ENCODE data around the gene SNX10.

SNX10 gene

DNA sequence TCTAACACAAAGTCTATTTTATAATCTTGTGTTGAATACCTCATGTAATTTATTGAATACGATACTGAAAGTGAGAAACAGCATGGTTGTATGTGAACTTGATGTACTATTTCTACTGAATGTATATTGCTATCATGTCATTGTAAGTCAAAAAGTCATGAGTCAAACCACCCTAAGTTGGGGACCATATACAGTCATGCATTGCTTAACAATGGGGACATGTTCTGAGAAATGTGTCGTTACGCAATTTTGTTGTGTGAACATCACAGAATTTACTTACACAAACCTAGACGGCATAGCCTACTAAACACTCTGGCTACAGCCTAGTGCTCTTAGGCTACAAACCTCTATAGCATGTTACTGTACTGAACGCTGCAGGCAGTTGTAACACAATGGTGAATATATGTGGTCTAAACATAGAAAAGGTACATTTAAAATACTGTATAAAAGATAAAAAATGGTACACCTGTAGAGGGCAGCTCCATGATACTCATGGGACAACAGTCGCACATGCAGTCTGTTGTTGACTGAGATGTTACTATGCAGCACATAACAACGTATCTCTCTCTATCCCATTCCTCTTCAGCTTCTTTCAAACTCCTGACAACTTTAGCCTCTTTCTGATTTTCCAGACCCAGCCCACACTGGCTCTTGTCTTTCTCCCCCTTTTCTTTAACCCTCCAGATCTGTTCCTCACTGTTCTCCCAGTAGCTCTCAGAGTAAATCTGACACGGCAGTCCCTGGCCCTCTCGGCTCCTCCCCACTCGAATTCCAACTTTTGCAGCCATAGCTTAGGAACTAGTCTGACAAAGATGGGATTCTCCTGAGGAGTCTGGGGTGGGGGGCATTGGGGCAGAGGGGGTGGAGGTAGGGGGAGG is 90.1 kb downstream of the SNX10 start:
- H3K4me3 Mint-ChIP-seq = no peak overlapping the region
- H3K27ac Mint-ChIP-seq = no peak overlapping the region
- H3K27me3 Mint-ChIP-seq = no peaks in the 10 kb centered on the region
- ATAC-seq = no peak
- H3K9me3 Mint-ChIP-seq = no peaks in the 10 kb centered on the region
- H3K4me1 Mint-ChIP-seq = peaks cover 7% of the 10 kb centered on the region
- H3K36me3 Mint-ChIP-seq = no peaks in the 10 kb centered on the region

DNA sequence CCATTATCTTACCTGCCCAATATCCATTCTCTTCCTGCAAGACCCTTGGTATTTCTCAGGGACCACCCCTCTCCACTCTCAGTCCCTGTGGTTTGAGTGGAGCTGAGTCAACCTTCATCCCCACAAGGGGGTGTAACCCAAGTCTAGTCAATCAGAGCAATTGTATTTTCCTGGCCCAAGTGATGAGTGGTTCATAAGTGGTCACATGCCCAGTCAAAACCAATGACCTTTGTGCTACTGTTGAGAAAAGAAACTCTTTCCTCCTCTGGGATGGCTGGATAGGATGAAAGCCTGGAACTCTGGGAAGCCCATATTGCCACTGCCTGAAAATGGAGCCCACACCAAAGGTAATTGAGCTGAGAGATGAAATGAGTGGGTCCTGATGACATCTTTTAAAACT is 93.6 kb downstream of the SNX10 start:
- no peak for ATAC-seq
- Mint-ChIP-seq H3K27me3 (no peaks in the 10 kb centered on the region), H3K27ac (no peak overlapping the region), H3K4me1 (peaks cover 6% of the 10 kb centered on the region), H3K9me3 (no peaks in the 10 kb centered on the region), H3K36me3 (no peaks in the 10 kb centered on the region), H3K4me3 (no peak overlapping the region)

DNA sequence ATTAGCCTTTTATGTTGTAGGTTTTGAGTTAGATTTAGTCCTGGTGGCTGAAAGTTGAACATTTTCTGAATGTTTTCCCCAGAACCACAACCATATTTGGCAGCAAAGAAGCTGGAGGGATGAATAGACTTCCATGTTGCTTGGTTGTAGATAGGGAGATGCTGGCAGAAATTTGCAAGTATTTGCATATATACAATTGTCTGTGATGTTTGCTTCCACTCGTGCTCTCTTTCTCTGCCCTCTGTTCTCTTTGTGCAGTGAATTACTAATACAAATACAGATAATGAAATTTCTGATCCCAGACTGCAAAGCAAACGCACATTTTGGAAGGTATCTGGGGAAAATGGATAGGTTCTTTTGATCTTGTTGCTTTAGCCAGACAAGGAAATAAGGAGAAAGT is 96.1 kb downstream of the SNX10 start:
- Mint-ChIP-seq H3K27ac (no peak overlapping the region), H3K4me3 (no peak overlapping the region), H3K36me3 (no peaks in the 10 kb centered on the region), H3K9me3 (no peaks in the 10 kb centered on the region), H3K27me3 (no peaks in the 10 kb centered on the region), H3K4me1 (peaks cover 6% of the 10 kb centered on the region)
- no peak for ATAC-seq

DNA sequence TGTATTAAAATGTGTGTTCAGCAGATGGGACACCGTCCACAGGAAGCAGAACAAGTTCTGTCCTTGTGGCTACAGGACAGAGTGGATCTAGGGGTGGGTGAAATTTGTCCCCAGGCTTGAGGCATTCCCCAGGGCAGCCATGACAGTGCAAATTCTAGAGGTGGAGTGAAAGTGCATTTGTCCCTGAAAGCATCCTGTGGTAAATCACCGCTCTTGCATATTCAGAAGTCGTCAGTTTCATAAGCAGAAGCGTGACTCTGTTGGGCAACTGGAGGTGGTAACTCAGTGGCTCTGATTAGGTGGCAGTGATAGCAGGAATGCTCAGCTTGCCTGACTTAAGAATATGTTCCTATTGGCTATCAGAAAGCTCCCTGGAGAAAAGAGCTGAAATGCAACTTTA is 96.6 kb downstream of the SNX10 start:
- peak; percentile 54 for ATAC-seq
- H3K27ac Mint-ChIP-seq = no peak overlapping the region
- no peaks in the 10 kb centered on the region for H3K27me3 Mint-ChIP-seq
- no peaks in the 10 kb centered on the region for H3K36me3 Mint-ChIP-seq
- H3K9me3 Mint-ChIP-seq = no peaks in the 10 kb centered on the region
- no peak overlapping the region for H3K4me3 Mint-ChIP-seq
- peaks cover 6% of the 10 kb centered on the region for H3K4me1 Mint-ChIP-seq

DNA sequence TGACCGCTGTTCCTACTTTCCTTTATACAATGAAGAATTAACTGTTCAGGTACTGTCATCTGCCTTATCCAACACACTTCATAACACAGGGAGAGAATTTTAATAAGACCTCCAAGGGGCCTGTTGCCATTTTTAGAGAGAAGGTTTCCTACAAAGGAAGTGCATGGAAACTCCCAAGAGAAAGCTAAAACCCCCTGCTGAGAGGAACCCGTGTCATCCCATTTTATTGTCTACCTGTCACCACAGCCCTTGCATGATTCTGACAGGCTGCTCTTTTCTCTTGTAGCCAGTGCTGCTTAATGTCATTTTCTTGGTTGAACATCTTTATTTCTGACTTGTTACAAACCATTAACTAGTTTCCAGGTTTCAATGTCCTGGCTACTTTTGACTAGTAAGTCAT is 98.4 kb downstream of the SNX10 start:
- H3K4me1 Mint-ChIP-seq = peaks cover 6% of the 10 kb centered on the region
- no peak overlapping the region for H3K4me3 Mint-ChIP-seq
- ATAC-seq = no peak
- H3K27ac Mint-ChIP-seq = no peak overlapping the region
- H3K9me3 Mint-ChIP-seq = no peaks in the 10 kb centered on the region
- no peaks in the 10 kb centered on the region for H3K27me3 Mint-ChIP-seq
- no peaks in the 10 kb centered on the region for H3K36me3 Mint-ChIP-seq

DNA sequence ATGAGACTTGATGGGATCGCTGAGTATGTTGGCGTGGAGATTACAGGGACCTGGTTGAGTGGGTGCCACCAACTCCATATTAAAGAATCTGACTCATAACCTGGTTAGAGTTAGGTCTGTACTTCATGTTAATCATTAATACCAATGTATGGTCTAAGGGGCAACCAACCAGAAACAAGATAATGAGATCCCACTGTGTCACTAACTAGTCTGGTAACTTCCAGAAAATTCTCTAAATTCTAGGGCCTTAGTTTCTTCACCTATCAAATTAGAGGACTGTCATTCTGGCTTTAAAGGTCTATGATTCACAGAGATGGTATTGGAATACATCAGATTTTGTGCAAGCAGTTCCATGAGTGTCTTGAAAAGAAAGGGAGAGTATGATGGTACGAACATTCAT is 102.2 kb downstream of the SNX10 start:
- ATAC-seq = no peak
- H3K27ac Mint-ChIP-seq = no peak overlapping the region
- no peak overlapping the region for H3K4me3 Mint-ChIP-seq
- peaks cover 14% of the 10 kb centered on the region for H3K27me3 Mint-ChIP-seq
- peaks cover 17% of the 10 kb centered on the region for H3K4me1 Mint-ChIP-seq
- no peaks in the 10 kb centered on the region for H3K9me3 Mint-ChIP-seq
- H3K36me3 Mint-ChIP-seq = no peaks in the 10 kb centered on the region

DNA sequence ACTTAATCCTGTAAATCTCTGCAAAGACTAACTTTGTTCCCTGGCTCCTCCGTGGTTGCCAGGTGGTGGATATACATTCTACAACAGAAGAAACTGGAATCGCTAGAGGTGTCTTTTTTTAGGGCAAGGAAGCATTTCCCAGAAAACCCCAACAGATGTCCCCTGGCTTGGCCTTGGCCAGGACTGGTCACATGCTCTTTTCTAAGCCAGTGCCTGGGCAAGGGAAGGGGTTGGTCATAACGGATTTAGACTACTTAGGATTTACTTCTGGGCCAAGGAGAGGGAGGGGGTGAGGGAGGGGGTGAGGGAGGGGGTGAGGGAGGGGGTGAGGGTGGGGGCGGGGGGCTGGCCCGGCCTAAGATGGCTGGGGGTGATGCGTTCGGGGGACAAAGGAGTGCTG is 105.7 kb downstream of the SNX10 start:
- H3K4me1 Mint-ChIP-seq = peaks cover 31% of the 10 kb centered on the region
- no peak for ATAC-seq
- peak overlapping the region; percentile 86 for H3K27ac Mint-ChIP-seq
- H3K9me3 Mint-ChIP-seq = no peaks in the 10 kb centered on the region
- H3K27me3 Mint-ChIP-seq = peaks cover 14% of the 10 kb centered on the region
- H3K4me3 Mint-ChIP-seq = peak overlapping the region; percentile 93
- no peaks in the 10 kb centered on the region for H3K36me3 Mint-ChIP-seq

DNA sequence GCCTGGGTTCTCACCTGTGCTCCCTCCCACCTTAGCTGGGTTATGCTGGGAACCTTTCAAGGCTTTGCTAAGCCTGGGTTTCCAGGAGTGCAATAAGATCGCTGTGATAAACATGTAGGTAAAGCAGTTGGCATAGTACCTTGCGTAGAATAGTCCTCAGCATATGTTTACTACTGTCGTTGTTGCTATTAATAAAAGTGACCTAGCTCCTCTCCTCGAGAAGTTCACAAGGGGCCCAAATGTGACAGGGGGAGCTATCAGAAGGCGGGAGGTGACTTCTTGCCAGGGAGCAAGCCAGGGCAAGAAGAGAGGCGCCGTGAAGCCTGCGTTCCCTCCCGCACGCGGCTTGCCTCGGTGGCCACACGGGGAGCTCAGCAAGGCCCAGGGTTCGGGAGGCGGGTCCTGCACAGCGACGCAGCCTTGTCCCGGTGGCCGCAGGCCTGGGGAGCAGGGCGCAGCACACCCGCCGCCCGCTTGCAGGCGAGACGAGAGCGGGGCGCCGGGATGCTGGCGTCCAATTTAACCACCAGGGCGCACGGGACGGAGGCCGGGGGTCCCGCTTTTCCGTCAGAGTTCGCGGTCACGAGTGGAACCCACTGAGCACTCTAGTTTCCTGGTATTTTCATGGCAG is 106.2 kb downstream of the SNX10 start:
- H3K4me1 Mint-ChIP-seq = peaks cover 31% of the 10 kb centered on the region
- ATAC-seq = peak; percentile 47
- no peaks in the 10 kb centered on the region for H3K36me3 Mint-ChIP-seq
- H3K4me3 Mint-ChIP-seq = peak overlapping the region; percentile 93
- H3K27me3 Mint-ChIP-seq = peaks cover 14% of the 10 kb centered on the region
- H3K27ac Mint-ChIP-seq = peak overlapping the region; percentile 86
- no peaks in the 10 kb centered on the region for H3K9me3 Mint-ChIP-seq

DNA sequence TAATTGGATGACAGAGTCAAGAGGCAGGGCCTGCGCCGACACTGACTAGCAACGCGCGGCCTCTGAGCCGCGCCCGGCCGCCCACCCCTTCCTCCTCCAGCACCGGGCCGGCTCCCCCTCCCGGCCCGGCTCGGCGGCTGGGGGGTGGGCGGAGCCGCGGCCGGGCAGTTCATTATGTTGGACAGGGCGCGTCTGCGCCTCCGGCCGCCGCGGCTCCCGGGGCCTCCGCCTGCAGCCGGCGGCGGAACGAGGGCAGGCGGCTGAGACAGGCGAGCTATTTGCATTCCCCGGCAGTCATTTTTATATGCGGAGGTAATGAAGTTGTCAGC is 106.7 kb downstream of the SNX10 start:
- Mint-ChIP-seq H3K9me3 (no peaks in the 10 kb centered on the region), H3K27me3 (peaks cover 14% of the 10 kb centered on the region), H3K4me1 (peaks cover 31% of the 10 kb centered on the region), H3K36me3 (no peaks in the 10 kb centered on the region), H3K4me3 (peak overlapping the region; percentile 93), H3K27ac (peak overlapping the region; percentile 86)
- peak; percentile 85 for ATAC-seq

DNA sequence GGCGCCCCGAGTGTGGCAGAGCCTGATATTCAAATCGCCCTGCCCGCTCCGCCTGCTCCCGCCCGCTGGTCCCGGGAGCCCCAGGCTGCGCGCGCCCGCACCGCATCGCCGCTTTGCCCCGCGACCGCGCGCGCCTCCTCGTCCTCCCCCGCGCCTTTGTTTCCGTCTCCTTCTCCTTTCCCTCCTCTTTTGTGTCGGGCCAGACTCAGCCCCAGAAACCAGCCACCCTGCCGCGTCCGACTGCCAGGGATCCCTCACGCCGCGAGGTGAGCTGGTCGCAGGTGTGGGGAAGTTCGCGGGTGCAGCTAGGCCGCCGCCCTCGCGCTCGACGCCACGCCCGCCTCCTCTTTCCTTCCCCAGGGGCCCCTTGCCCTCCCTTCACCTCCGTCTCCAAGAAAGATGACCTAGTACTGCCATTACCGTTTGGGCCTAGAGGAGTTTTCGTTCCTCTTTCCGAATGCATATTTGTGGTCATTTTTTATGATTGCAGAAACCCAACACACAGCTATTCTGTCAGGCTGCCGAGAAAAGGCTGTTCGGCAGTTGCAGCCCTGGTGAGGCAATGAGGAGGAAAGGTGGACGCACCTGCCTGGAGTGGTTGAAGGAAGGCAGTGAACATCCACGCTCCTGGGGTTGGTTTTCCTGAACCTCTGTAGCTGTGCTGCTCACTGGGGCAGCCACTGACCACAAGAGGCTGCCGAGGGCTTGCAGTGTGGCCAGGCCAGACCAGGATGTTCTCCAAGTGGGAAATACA is 107.3 kb downstream of the SNX10 start:
- peak; percentile 94 for ATAC-seq
- peaks cover 14% of the 10 kb centered on the region for H3K27me3 Mint-ChIP-seq

DNA sequence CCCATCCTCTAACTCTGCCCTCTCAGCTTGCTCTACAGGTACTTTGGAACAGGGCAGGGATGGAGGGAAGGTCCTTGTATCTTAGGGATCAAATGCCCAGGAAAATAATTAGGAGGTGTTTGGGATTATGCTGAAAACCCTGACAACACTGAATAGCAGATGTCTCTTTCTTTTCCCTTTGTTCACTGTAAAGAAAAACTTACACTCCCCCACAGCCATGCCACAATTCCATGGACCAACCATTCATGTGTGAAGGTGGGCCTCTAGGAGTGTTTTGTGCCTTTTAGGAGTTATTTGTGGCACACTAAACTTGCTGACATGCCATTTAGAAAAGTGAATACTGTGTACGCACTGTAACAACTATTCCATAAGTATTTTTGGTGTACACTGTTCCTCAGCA is 108.1 kb downstream of the SNX10 start:
- no peaks in the 10 kb centered on the region for H3K9me3 Mint-ChIP-seq
- peaks cover 31% of the 10 kb centered on the region for H3K4me1 Mint-ChIP-seq
- peaks cover 14% of the 10 kb centered on the region for H3K27me3 Mint-ChIP-seq
- H3K27ac Mint-ChIP-seq = no peak overlapping the region
- no peak for ATAC-seq
- H3K4me3 Mint-ChIP-seq = no peak overlapping the region
- no peaks in the 10 kb centered on the region for H3K36me3 Mint-ChIP-seq

More for the DNA sequence above, 107.3 kb downstream of the SNX10 start:
- H3K27ac Mint-ChIP-seq = peak overlapping the region; percentile 86
- peak overlapping the region; percentile 95 for H3K4me3 Mint-ChIP-seq
- peaks cover 31% of the 10 kb centered on the region for H3K4me1 Mint-ChIP-seq
- no peaks in the 10 kb centered on the region for H3K36me3 Mint-ChIP-seq
- H3K9me3 Mint-ChIP-seq = no peaks in the 10 kb centered on the region

DNA sequence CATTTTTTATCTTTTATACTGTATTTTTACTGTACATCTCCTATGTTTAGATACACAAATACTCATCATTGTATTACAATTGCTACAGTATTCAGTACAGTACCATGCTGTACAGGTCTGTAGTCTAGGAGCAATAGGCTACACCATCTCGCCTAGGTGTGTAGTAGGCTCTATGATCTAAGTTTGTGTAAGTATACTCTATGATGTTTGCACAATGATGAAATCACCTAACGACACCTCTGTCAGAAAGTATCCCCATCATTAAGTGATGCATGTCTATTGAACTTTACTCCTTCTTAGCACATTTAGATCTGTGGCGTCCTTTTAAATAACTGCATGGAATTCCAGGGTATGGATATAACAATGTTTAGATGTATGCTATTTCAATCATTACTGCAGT is 112.0 kb downstream of the SNX10 start:
- Mint-ChIP-seq H3K4me3 (no peak overlapping the region), H3K4me1 (peaks cover 14% of the 10 kb centered on the region), H3K27me3 (no peaks in the 10 kb centered on the region), H3K27ac (no peak overlapping the region), H3K36me3 (peaks cover 7% of the 10 kb centered on the region), H3K9me3 (peaks cover 7% of the 10 kb centered on the region)
- no peak for ATAC-seq

DNA sequence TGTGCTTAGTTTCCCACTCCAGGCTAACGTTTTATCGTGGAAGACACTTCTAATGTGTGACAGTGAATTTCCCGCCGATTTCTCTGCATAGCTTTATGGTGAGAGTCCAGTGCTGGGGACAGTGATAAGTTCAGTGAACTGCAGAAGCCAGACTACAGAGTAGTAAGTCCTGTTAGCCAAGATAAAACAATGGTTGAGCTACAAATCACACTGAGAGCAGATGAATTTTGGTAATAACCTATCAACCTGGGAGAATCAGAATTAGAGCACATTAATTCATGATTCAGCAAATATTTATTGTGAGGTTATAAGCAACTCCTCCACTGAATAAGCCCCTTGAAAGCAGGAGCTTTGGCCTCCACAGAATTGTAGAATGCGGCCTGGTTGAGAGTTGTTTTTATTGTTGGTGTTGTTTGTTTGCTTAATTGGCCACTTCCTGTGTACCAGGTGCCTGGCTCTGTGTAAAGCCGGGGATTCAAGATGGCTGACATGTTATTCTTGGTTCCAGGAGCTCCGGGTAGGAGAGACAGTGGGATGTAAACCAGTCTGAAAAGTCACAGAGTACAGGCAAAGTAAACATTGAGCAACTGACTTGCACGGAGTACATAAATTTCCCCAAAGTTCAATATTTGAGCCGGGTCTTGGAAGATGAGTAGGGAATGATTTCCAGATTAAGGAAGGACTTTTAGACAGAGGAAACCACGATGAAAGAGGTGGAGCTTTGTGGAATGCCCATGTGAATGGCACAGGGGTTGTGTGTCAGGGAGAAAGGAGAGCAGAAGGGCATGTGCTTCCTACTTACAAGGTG is 112.7 kb downstream of the SNX10 start:
- ATAC-seq = no peak
- Mint-ChIP-seq H3K9me3 (peaks cover 7% of the 10 kb centered on the region), H3K4me1 (peaks cover 9% of the 10 kb centered on the region), H3K36me3 (peaks cover 7% of the 10 kb centered on the region), H3K27ac (no peak overlapping the region), H3K4me3 (no peak overlapping the region), H3K27me3 (no peaks in the 10 kb centered on the region)

DNA sequence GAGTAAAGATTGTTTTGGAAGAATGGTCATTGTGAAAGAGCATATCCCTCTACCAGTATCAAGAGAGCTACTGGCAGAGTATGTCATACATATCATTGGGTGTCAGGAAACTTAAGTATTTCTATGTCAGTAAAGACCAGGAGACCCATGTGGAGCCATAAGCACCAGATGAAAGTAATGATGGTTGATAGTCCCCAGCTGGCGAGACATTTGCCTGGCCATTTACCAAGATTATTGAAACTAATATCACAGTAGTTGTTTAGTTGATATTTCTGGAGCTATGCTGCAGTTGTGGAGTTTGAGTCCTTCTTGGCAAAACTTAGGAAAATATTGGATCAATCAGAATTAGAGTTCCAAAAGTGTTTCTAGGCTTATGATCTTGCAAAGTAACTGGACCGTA is 114.8 kb downstream of the SNX10 start:
- Mint-ChIP-seq H3K9me3 (peaks cover 7% of the 10 kb centered on the region), H3K4me1 (no peaks in the 10 kb centered on the region), H3K4me3 (no peak overlapping the region), H3K27me3 (no peaks in the 10 kb centered on the region), H3K27ac (no peak overlapping the region), H3K36me3 (peaks cover 7% of the 10 kb centered on the region)
- no peak for ATAC-seq

All from stimulated activated memory B cell treated with anti-CD40 and anti-IgM and Interleukin-4, amounts not matched to agents 10 μg/mL and 1 μg/mL and 100 μg/mL, for 72 hours (primary cell).